Dorsolateral prefrontal cortex (tissue), 118 donors: Measurements from ENCODE around the gene EXOC2. TPM values are rescaled to one million over a fixed set of nuclear protein-coding genes. Genes with fewer than 3 reads are reported as not detected.

Experiments
- total RNA-seq, 120 experiments: library from RNA; stranded (reverse); gene quantifications; one replicate each; pipeline versions ENCODE4 v1.2.3 to v1.2.4, GENCODE V29; 2022

EXOC2 gene
- total RNA-seq, 120 experiments from 2014 or later = 20.3 to 35.6 (median 28.9) TPM

Other genes starting within 250 kb of the EXOC2 start
- 1 to 10 TPM in 111 of 120 experiments, under 1 TPM in 8, not detected in 1; 0.49 to 4.6 (median 1.8) TPM for gene HUS1B, start 36.0 kb downstream of the EXOC2 start, total RNA-seq